Breast epithelium (tissue), 3 donors: ENCODE results near the gene CUL4A.

Source experiments
- CTCF ChIP-seq, 3 donors: fragments of 450-650 bp; IDR thresholded peaks; one replicate each; pipeline ENCODE4 v1.5.1; 2016 to 2017; ENCODE audit warnings: antibody characterized with exemption in 3 of 3, mild to moderate bottlenecking in 3 of 3, moderate library complexity in 3 of 3
- POLR2A ChIP-seq: fragments of 450-650 bp; IDR thresholded peaks from one replicate; pipeline ENCODE4 v1.6.1; 2016; ENCODE audit warnings: antibody characterized with exemption, mild to moderate bottlenecking, moderate library complexity

DNA sequence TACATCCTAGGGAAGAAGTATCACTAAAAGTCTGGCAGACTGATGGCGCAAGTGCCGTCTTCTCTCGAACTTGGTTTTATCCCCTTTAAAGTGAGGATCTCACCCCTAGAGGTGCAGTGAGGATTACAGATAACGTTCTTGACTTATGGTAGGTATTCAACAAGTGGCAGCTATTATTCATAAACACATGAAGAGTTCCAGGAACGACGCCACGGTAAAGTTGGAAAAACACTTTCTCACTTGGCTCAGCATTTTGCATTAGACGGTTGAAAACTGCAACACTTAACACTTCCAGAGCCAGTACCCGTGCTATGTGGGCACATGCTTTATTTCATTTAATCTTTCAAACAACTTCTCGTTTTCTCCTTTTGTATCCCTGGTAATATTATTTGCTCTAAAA lies 42.3 kb upstream of the CUL4A start:
- TF ChIP-seq CTCF (IDR thresholded peaks at IDR 0.05) (no peak), POLR2A (no peak)
